SU-DHL-6 (cell line): Measurements from ENCODE around the gene NIPA2.

ENCODE experiments used
- CTCF ChIP-seq: fragments of 200-600 bp; sonication (generic); IDR thresholded peaks from one replicate; pipeline ENCODE4 v1.5.1; 2017; ENCODE audit warnings: antibody characterized with exemption, mild to moderate bottlenecking, low read length, moderate library complexity; ENCODE audit not compliant: insufficient read depth, poor library complexity, severe bottlenecking
- EZH2phosphoT487 ChIP-seq: fragments of 200-600 bp; sonication (generic), shearing (Covaris generic); conservative IDR thresholded peaks from 2 replicates; pipeline ENCODE4 v1.6.1; 2018; ENCODE audit warnings: mild to moderate bottlenecking, antibody characterized with exemption, low read length, moderate library complexity, mixed read lengths

- no peak for TF ChIP-seq CTCF
- no peak for TF ChIP-seq EZH2phosphoT487
Measured at GRCh38 chr15:22855791-22856190, 17.3 kb downstream of the NIPA2 start.
